Measurements from ENCODE around the gene ZSWIM6. TPM values are rescaled to one million over a fixed set of nuclear protein-coding genes. Genes with fewer than 3 reads are reported as not detected.

ZSWIM6 gene
- total RNA-seq, 2 experiments from 2014 or later: 4.4 TPM

- TF ChIP-seq CTCF (IDR thresholded peaks at IDR 0.05): no peak
- no peaks in the 10 kb centered on the region for H3K9me3 Mint-ChIP-seq
- CTCF ChIA-PET: no interaction called here
- H3K27ac Mint-ChIP-seq: no peak overlapping the region
- no peaks in the 10 kb centered on the region for H3K36me3 Mint-ChIP-seq (ENCODE audit: low read depth)
- H3K4me1 Mint-ChIP-seq (ENCODE audit: low read depth): peaks cover 2% of the 10 kb centered on the region
- intact Hi-C loops (cut with micrococcal nuclease): no loop called here
- H3K27me3 Mint-ChIP-seq: peaks cover 2% of the 10 kb centered on the region
- POLR2A ChIA-PET: no interaction called here
- DNase-seq (no peak), ATAC-seq (no peak)
- no peak overlapping the region for H3K4me3 Mint-ChIP-seq
These were observed 39.9 kb upstream of the ZSWIM6 start for GRCh38 chr5:61292062-61292657.

GRCh38 chr5:61293071-61293470 is 39.0 kb upstream of the ZSWIM6 start:
- Mint-ChIP-seq H3K4me3 (no peak overlapping the region), H3K36me3 (ENCODE audit: low read depth) (no peaks in the 10 kb centered on the region), H3K27me3 (peaks cover 2% of the 10 kb centered on the region), H3K9me3 (no peaks in the 10 kb centered on the region), H3K27ac (no peak overlapping the region), H3K4me1 (ENCODE audit: low read depth) (peaks cover 2% of the 10 kb centered on the region)
- DNase-seq (no peak), ATAC-seq (no peak)
- intact Hi-C loops (cut with micrococcal nuclease): no loop called here
- TF ChIP-seq CTCF (IDR thresholded peaks at IDR 0.05): no peak
- ChIA-PET CTCF (no interaction called here), POLR2A (no interaction called here)

DNA sequence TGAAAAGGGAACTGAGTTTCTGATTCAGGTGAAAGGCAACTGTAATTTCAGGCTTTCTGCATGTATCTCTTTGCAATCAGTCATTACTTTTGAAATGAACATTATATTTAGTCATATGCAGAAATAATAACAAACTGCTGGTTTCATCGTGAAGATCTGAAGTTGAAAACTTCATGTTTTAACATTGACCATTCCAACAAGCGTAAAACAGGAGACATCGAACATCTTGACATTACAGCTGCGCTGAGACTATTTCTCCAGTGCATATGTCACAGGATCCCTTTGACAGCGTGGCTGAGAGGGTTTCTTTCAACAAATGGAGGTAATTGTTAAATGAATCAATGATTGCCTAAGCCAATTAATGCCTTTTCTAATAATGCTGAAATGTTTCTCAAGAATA is 38.2 kb upstream of the ZSWIM6 start:
- Mint-ChIP-seq H3K9me3 (no peaks in the 10 kb centered on the region), H3K4me3 (no peak overlapping the region), H3K36me3 (ENCODE audit: low read depth) (no peaks in the 10 kb centered on the region), H3K27me3 (peaks cover 2% of the 10 kb centered on the region), H3K27ac (no peak overlapping the region), H3K4me1 (ENCODE audit: low read depth) (peaks cover 2% of the 10 kb centered on the region)
- CTCF ChIA-PET: no interaction called here
- POLR2A ChIA-PET: no interaction called here
- intact Hi-C loops (cut with micrococcal nuclease): no loop called here
- TF ChIP-seq CTCF (IDR thresholded peaks at IDR 0.05): no peak
- ATAC-seq (no peak), DNase-seq (no peak)

GRCh38 chr5:61295365-61295764 is 36.7 kb upstream of the ZSWIM6 start:
- no peak for DNase-seq
- no peak for TF ChIP-seq CTCF (IDR thresholded peaks at IDR 0.05)
- Mint-ChIP-seq H3K4me1 (ENCODE audit: low read depth) (peaks cover 2% of the 10 kb centered on the region), H3K4me3 (no peak overlapping the region), H3K27ac (no peak overlapping the region), H3K27me3 (peaks cover 2% of the 10 kb centered on the region), H3K36me3 (ENCODE audit: low read depth) (no peaks in the 10 kb centered on the region), H3K9me3 (no peaks in the 10 kb centered on the region)
- ChIA-PET POLR2A (interaction anchor here (1.0 kb wide), 1 partner anchor 35 kb away, joined by 3 read pairs; no protein-coding TSS in a partner anchor), CTCF (interaction anchor here (1.9 kb wide), 1 partner anchor 8 kb away, joined by 5 read pairs; no protein-coding TSS in a partner anchor)
- no peak for ATAC-seq
- intact Hi-C loops (cut with micrococcal nuclease): no loop called here

GRCh38 chr5:61298066-61298465 is 34.0 kb upstream of the ZSWIM6 start:
- no peak for TF ChIP-seq CTCF (IDR thresholded peaks at IDR 0.05)
- DNase-seq (no peak), ATAC-seq (no peak)
- intact Hi-C loops (cut with micrococcal nuclease): no loop called here
- H3K4me1 Mint-ChIP-seq (ENCODE audit: low read depth): no peaks in the 10 kb centered on the region
- H3K9me3 Mint-ChIP-seq: no peaks in the 10 kb centered on the region
- peaks cover 5% of the 10 kb centered on the region for H3K27me3 Mint-ChIP-seq
- no peaks in the 10 kb centered on the region for H3K36me3 Mint-ChIP-seq (ENCODE audit: low read depth)
- CTCF ChIA-PET: no interaction called here
- no peak overlapping the region for H3K4me3 Mint-ChIP-seq
- POLR2A ChIA-PET: no interaction called here
- no peak overlapping the region for H3K27ac Mint-ChIP-seq
